NCI-H524 (cell line): ENCODE data around the gene NSDHL.
A peak's percentile ranks its signal among the peaks of the same experiment; 100 is the strongest.

ENCODE experiments used
- DNase-seq, 2 experiments: peaks; one replicate each; lab custom pipeline; 2025; lab: John Stamatoyannopoulos, UW

NSDHL gene

GRCh38 chrX:152913910-152914309 lies 83.0 kb downstream of the NSDHL start:
- DNase-seq, result peak; percentile 90 to 94

- peak; percentile 22 to 54 for DNase-seq
Measured at GRCh38 chrX:152915541-152916241, 84.8 kb downstream of the NSDHL start.

GRCh38 chrX:152917656-152918579 lies 87.1 kb downstream of the NSDHL start:
- no peak for DNase-seq

GRCh38 chrX:152918707-152919106 lies 87.8 kb downstream of the NSDHL start:
- no peak for DNase-seq
